A549 (cell line): Measurements from ENCODE around the gene HOXA10. TPM values are rescaled to one million over a fixed set of nuclear protein-coding genes. Genes with fewer than 3 reads are reported as not detected.

Experiments used
- ATAC-seq, 2 experiments: fragments of 200-7000 bp in 1 of 2; fragments of >200 bp in 1 of 2; cut with Nextera tagmentation in 1 of 2; cut with Tn5 transposase in 1 of 2; 3 replicates each; pipeline versions ENCODE4 v1.8.0 to v1.9.1; 2018 to 2020; ENCODE audit warnings: mild to moderate bottlenecking in 1 of 2, moderate library complexity in 1 of 2
- CTCF ChIA-PET: fragments of 300-600 bp; sonication (Branson Sonifier 250); formaldehyde crosslinking; extraction: SDS; loops from one replicate; lab custom pipeline; 2021; ENCODE audit warnings: antibody characterized with exemption, inconsistent platforms; lab: Yijun Ruan, JAX
- POLR2A ChIA-PET: fragments of 350-600 bp; formaldehyde crosslinking; extraction: SDS; loops from one replicate; lab custom pipeline; 2021; ENCODE audit warnings: antibody characterized with exemption, inconsistent platforms; lab: Yijun Ruan, JAX
- DNase-seq, 2 experiments: peaks; one replicate each; pipeline versions ENCODE4 v3.0.0 to v3.0.0-alpha.2; 2011 to 2016; ENCODE audit warnings: low read depth in 1 of 2, low spot score in 1 of 2
- FAIRE-seq: peaks from 2 replicates; lab custom pipeline; 2011; peaks lifted over from hg19 to GRCh38; lab: Jason Lieb, UNC
- H3K27ac ChIP-seq, 2 experiments: fragments of >200 bp; sonication (Bioruptor Twin); formaldehyde crosslinking; 3 replicates each; pipeline ENCODE4 v1.5.1; 2016 to 2017
- H3K4me1 ChIP-seq: fragments of >200 bp; sonication (Bioruptor Twin); formaldehyde crosslinking; 3 replicates; pipeline ENCODE4 v1.6.1; 2016
- H3K4me2 ChIP-seq: fragments of >200 bp; sonication (Bioruptor Twin); formaldehyde crosslinking; 3 replicates; pipeline ENCODE4 v1.6.1; 2016
- H3K4me3 ChIP-seq: fragments of >200 bp; sonication (Bioruptor Twin); formaldehyde crosslinking; 3 replicates; pipeline ENCODE4 v1.5.1; 2016
- H3K9me3 ChIP-seq: fragments of >200 bp; sonication (Bioruptor Twin); formaldehyde crosslinking; 3 replicates; pipeline ENCODE4 v1.6.1; 2016
- ATOH8 ChIP-seq: fragments of 250-450 bp; sonication (Bioruptor Pico); IDR thresholded peaks from 2 replicates; pipeline ENCODE4 v1.5.0; 2020; ENCODE audit warnings: low read depth, mild to moderate bottlenecking, moderate library complexity
- BCL3 ChIP-seq: fragments of >200 bp; sonication (Bioruptor Twin); formaldehyde crosslinking; IDR thresholded peaks from 3 replicates; pipeline ENCODE4 v1.6.1; 2016
- BHLHE40 ChIP-seq: IDR thresholded peaks from 2 replicates; pipeline ENCODE4 v1.6.1; 2012; ENCODE audit warnings: low read depth, low read length, inconsistent platforms
- CBX8 ChIP-seq: fragments of 200-600 bp; sonication (generic); IDR thresholded peaks from 2 replicates; pipeline ENCODE4 v1.6.1; 2016
- CHD2 ChIP-seq: fragments of 150-350 bp; IDR thresholded peaks from 2 replicates; pipeline ENCODE4 v1.6.1; 2014; ENCODE audit warnings: low read length; ENCODE audit not compliant: partially characterized antibody
- EHMT2 ChIP-seq: fragments of 200-600 bp; sonication (generic); IDR thresholded peaks from 2 replicates; pipeline ENCODE4 v1.6.1; 2016; ENCODE audit warnings: antibody characterized with exemption, low read depth, mild to moderate bottlenecking, moderate library complexity
- ELK1 ChIP-seq: fragments of 150-350 bp; IDR thresholded peaks from 2 replicates; pipeline ENCODE4 v1.6.1; 2014; ENCODE audit warnings: low read depth, mild to moderate bottlenecking, low read length
- ESRRA ChIP-seq: fragments of 150-350 bp; IDR thresholded peaks from 2 replicates; pipeline ENCODE4 v1.6.1; 2014; ENCODE audit warnings: mild to moderate bottlenecking, low read length, borderline replicate concordance
- HES2 ChIP-seq: fragments of >200 bp; sonication (Bioruptor Twin); formaldehyde crosslinking; IDR thresholded peaks from 2 replicates; pipeline ENCODE4 v1.6.1; 2016
- HMGXB4 ChIP-seq: fragments of 250-450 bp; sonication (Bioruptor Pico); IDR thresholded peaks from 2 replicates; pipeline ENCODE4 v1.5.0; 2021; ENCODE audit warnings: mild to moderate bottlenecking, moderate library complexity, borderline replicate concordance
- HOXA7 ChIP-seq: fragments of 250-450 bp; sonication (Bioruptor Pico); IDR thresholded peaks from 2 replicates; pipeline ENCODE4 v1.5.0; 2020; ENCODE audit warnings: mild to moderate bottlenecking, moderate library complexity
- JUN ChIP-seq, 2 experiments: fragments of >200 bp; sonication (Bioruptor Twin); formaldehyde crosslinking; IDR thresholded peaks; 2 replicates in 1 of 2; 3 replicates in 1 of 2; pipeline ENCODE4 v1.6.1; 2016 to 2017
- JUNB ChIP-seq: fragments of >200 bp; sonication (Bioruptor Twin); formaldehyde crosslinking; IDR thresholded peaks from 2 replicates; pipeline ENCODE4 v1.6.1; 2016
- MAX ChIP-seq: IDR thresholded peaks from 2 replicates; pipeline ENCODE4 v1.6.1; 2012
- PBX3 ChIP-seq: IDR thresholded peaks from 2 replicates; pipeline ENCODE4 v1.6.1; 2012
- RCOR1 ChIP-seq: fragments of 150-350 bp; IDR thresholded peaks from 2 replicates; pipeline ENCODE4 v1.6.1; 2014; ENCODE audit warnings: antibody characterized with exemption, low read length, low read depth
- REST ChIP-seq: fragments of 200-600 bp; sonication (generic); IDR thresholded peaks from 2 replicates; pipeline ENCODE4 v1.6.1; 2016; ENCODE audit warnings: antibody characterized with exemption, mild to moderate bottlenecking, moderate library complexity
- USF2 ChIP-seq: fragments of 450-650 bp; IDR thresholded peaks from 2 replicates; pipeline ENCODE4 v1.6.1; 2014; ENCODE audit warnings: antibody characterized with exemption
- ZC3H11A ChIP-seq: fragments of 450-650 bp; IDR thresholded peaks from 2 replicates; pipeline ENCODE4 v1.6.1; 2014; ENCODE audit warnings: antibody characterized with exemption, mild to moderate bottlenecking
- WGBS: methylation state at CpG from one replicate; pipeline ENCODE4 v1.1.6; 2017; ENCODE audit errors: missing lambda C conversion rate; 5-methylcytosine and 5-hydroxymethylcytosine counted together
- polyA plus RNA-seq, 4 experiments: library from polyadenylated mRNA; depleted of rRNA in 3 of 4; stranded (reverse); fragments of >200 nt; fragmentation: RNase III in 1 of 4; extraction: RNeasy Plus Mini Kit Qiagen cat#74134 plus additional on column Dnase treatment in 1 of 4; gene quantifications; 2 replicates in 3 of 4; 3 replicates in 1 of 4; pipeline ENCODE4 v1.2.3, GENCODE V29; 2011 to 2017

The HOXA10 gene
- polyA plus RNA-seq, 2 of the 4 experiments (the other 2 are of a cell fraction) = 5.2 to 7.7 TPM

GRCh38 chr7:27205325-27206280 lies 31.5 kb upstream of the HOXA10 start:
- no peak for FAIRE-seq
- H3K4me2 ChIP-seq = no peak overlapping the region
- ATAC-seq = no peak
- ChIA-PET CTCF (interaction anchor here (0.6 to 1.8 kb wide), 5 partner anchors 10 to 716 kb away, joined by 3 to 6 read pairs (median 3); no protein-coding TSS in a partner anchor), POLR2A (no interaction called here)
- DNase-seq = no peak
- H3K4me3 ChIP-seq = no peak overlapping the region
- no peaks in the 10 kb centered on the region for H3K9me3 ChIP-seq
- no peak for TF ChIP-seq ATOH8 (CRISPR knock-in tag)
- TF ChIP-seq CHD2 = no peak
- no peak for TF ChIP-seq HMGXB4 (CRISPR knock-in tag)
- TF ChIP-seq ZC3H11A = no peak
- TF ChIP-seq JUNB = no peak
- TF ChIP-seq HOXA7 (CRISPR knock-in tag) = no peak
- TF ChIP-seq REST = no peak
- TF ChIP-seq JUN (IDR thresholded peaks at IDR 0.05) = no peak
- WGBS = 84% methylated on average over 52 of the region's 52 CpGs
- peaks cover 11% of the 10 kb centered on the region for H3K4me1 ChIP-seq
- H3K27ac ChIP-seq = no peak overlapping the region

GRCh38 chr7:27204851-27205322 lies 30.8 kb upstream of the HOXA10 start:
- TF ChIP-seq ATOH8 (CRISPR knock-in tag) = no peak
- no peak for TF ChIP-seq ELK1
- TF ChIP-seq BCL3 = no peak
- TF ChIP-seq RCOR1 = no peak
- TF ChIP-seq PBX3 = no peak
- TF ChIP-seq MAX = no peak
- no peak for TF ChIP-seq EHMT2
- no peak for TF ChIP-seq CBX8
- no peak for TF ChIP-seq BHLHE40
- no peak for TF ChIP-seq ESRRA
- no peak for TF ChIP-seq USF2
- TF ChIP-seq HOXA7 (CRISPR knock-in tag) = no peak
- TF ChIP-seq HES2 = no peak
- POLR2A ChIA-PET = no interaction called here
- H3K9me3 ChIP-seq = no peaks in the 10 kb centered on the region
- ATAC-seq (no peak), DNase-seq (no peak), FAIRE-seq (no peak)
- CTCF ChIA-PET = interaction anchor here (0.6 to 1.8 kb wide), 5 partner anchors 11 to 892 kb away, joined by 3 to 6 read pairs (median 4); no protein-coding TSS in a partner anchor
- H3K4me2 ChIP-seq = no peak overlapping the region
- H3K4me1 ChIP-seq = peaks cover 7% of the 10 kb centered on the region
- no peak overlapping the region for H3K27ac ChIP-seq
- WGBS = 89% methylated on average over 41 of the region's 41 CpGs
- H3K4me3 ChIP-seq = no peak overlapping the region
